Heart left ventricle (tissue), 13 donors: ENCODE measurements around the gene ADGRF3.

ENCODE experiments used
- POLR2A ChIP-seq, 2 donors: fragments of 450-650 bp; IDR thresholded peaks; one replicate each; pipeline ENCODE4 v1.6.1; 2017; ENCODE audit warnings: antibody characterized with exemption in 2 of 2, mild to moderate bottlenecking in 2 of 2, moderate library complexity in 2 of 2
- TF ChIP-seq, protein P1 (sequence below), 12 donors: fragments of 200-600 bp; sonication (generic) in 4 of 12; IDR thresholded peaks; one replicate each; pipeline versions ENCODE4 v1.5.0 to v1.8.0; 2018 to 2022; ENCODE audit warnings: antibody characterized with exemption in 12 of 12, mild to moderate bottlenecking in 5 of 12
- donor health status: ischemic (EF 13 %, LVEDD 7.1; RV severe dilation, severe dysfunction).
- donor health status: DM: no; HTN: yes; CAD: no.
- donor health status: DM: no; HTN: no; CAD: no.
- donor health status: ischemic (EF 25% LVEDD 6.9; RV normal size, moderate dysfunction).
- donor health status: ischemic (EF 25% LVEDD 5.7; RV mildly dilated, moderate dysfunction).
- donor health status: ischemic (EF 35%, LVEDD 5.7; RV mildly dilated, moderate dysfunction).
- donor health status: nonischemic (EF 11% LVEDD 7.7; RV severe dilation, severe dysfunction).
- donor health status: DM: yes; HTN: yes; CAD: no.
- donor health status: PGD.
- donor health status: ischemic (EF 29% LVEDD 5.4; RV normal size, mild dysfunction).
- donor health status: nonischemic (EF 23%, LVEDD 6.1; RV moderate dilation, normal function).

DNA sequence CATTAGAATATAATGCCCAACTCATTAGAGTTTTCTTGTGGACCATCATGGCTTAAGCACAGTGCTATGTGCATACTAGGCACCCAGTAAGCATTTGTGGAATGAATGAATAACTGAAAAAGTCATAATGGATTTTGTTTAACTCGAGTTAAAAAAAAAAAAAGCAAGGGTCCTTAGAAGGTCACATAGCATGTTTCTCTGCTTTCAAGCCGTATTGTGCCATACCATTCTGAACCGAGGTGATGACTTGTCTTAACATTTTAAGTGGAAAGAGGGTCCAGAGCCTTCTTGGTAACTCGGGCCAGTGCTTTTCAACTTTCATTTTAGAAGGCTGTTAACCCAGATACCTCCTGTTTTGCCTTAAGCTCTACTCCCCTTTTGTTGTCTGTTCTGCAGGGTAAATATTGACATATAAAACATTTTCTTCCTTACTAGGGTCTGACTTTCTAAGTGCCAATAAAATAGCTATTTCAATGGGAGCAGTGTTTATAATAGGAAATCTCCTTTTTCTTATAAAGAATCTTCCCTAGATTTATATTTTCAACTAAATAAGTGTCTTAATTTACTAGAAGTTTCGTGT is 787 bp upstream of the ADGRF3 start:
- TF ChIP-seq, protein P1, sequence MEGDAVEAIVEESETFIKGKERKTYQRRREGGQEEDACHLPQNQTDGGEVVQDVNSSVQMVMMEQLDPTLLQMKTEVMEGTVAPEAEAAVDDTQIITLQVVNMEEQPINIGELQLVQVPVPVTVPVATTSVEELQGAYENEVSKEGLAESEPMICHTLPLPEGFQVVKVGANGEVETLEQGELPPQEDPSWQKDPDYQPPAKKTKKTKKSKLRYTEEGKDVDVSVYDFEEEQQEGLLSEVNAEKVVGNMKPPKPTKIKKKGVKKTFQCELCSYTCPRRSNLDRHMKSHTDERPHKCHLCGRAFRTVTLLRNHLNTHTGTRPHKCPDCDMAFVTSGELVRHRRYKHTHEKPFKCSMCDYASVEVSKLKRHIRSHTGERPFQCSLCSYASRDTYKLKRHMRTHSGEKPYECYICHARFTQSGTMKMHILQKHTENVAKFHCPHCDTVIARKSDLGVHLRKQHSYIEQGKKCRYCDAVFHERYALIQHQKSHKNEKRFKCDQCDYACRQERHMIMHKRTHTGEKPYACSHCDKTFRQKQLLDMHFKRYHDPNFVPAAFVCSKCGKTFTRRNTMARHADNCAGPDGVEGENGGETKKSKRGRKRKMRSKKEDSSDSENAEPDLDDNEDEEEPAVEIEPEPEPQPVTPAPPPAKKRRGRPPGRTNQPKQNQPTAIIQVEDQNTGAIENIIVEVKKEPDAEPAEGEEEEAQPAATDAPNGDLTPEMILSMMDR (IDR thresholded peaks at IDR 0.05): no peak
- no peak for TF ChIP-seq POLR2A (IDR thresholded peaks at IDR 0.05)
